OCI-LY3 (cell line): ENCODE measurements around the gene CCDC6.

ENCODE experiments used
- H2AFZ ChIP-seq: fragments of 200-600, 300-600 bp; shearing (Covaris generic); 2 replicates; pipeline ENCODE4 v1.6.0; 2014; ENCODE audit warnings: antibody characterized with exemption, low read depth, low read length
- H3K27ac ChIP-seq: fragments of 200-600, 300-600 bp; sonication (generic); 2 replicates; pipeline ENCODE4 v1.5.1; 2014; ENCODE audit warnings: mild to moderate bottlenecking, low read length, moderate library complexity, mixed read lengths
- H3K27me3 ChIP-seq: fragments of 200-600, 300-600 bp; sonication (generic); 2 replicates; pipeline ENCODE4 v1.6.1; 2014; ENCODE audit warnings: low read depth, low read length, mixed read lengths
- H3K36me3 ChIP-seq: fragments of 200-600, 300-600 bp; sonication (generic); replicated peaks from 2 replicates; pipeline ENCODE3; 2014; ENCODE audit warnings: low read depth, low read length, mixed read lengths
- H3K4me1 ChIP-seq: fragments of 300-600, 200-600 bp; sonication (generic); 2 replicates; pipeline ENCODE4 v1.6.1; 2014; ENCODE audit warnings: low read length, mixed read lengths
- H3K4me2 ChIP-seq: fragments of 200-600, 300-600 bp; sonication (generic); 2 replicates; pipeline ENCODE4 v1.6.1; 2014; ENCODE audit warnings: low read length, mixed read lengths
- H3K4me3 ChIP-seq: fragments of 300-600, 200-600 bp; sonication (generic); 2 replicates; pipeline ENCODE4 v1.5.1; 2014; ENCODE audit warnings: antibody characterized with exemption, mild to moderate bottlenecking, low read length, moderate library complexity
- H3K79me2 ChIP-seq: fragments of 300-600, 200-600 bp; shearing (Covaris generic); 2 replicates; pipeline ENCODE4 v1.6.1; 2014; ENCODE audit warnings: mild to moderate bottlenecking, low read length, mixed read lengths
- H3K9ac ChIP-seq: fragments of 300-600, 200-600 bp; shearing (Covaris generic); 2 replicates; pipeline ENCODE4 v1.6.0; 2014; ENCODE audit warnings: mild to moderate bottlenecking, low read length, moderate library complexity
- H3K9me3 ChIP-seq: fragments of 200-600, 300-600 bp; shearing (Covaris generic); 2 replicates; pipeline ENCODE4 v1.6.1; 2014; ENCODE audit warnings: low read length, mixed read lengths; ENCODE audit not compliant: insufficient read depth
- H4K20me1 ChIP-seq: fragments of 200-600, 300-600 bp; sonication (generic); 2 replicates; pipeline ENCODE4 v1.6.1; 2016; ENCODE audit warnings: low read length, mixed read lengths; ENCODE audit not compliant: insufficient read depth
- CTCF ChIP-seq: fragments of 200-600, 300-600 bp; sonication (generic); IDR thresholded peaks from 2 replicates; pipeline ENCODE4 v1.5.1; 2014; ENCODE audit warnings: antibody characterized with exemption, low read length, low read depth
- EZH2phosphoT487 ChIP-seq: fragments of 200-600 bp; shearing (Covaris generic); IDR thresholded peaks from 2 replicates; pipeline ENCODE4 v1.6.1; 2018; ENCODE audit warnings: antibody characterized with exemption, mixed run types, low read depth

Gene CCDC6

GRCh38 chr10:59773088-59773487, 133.3 kb downstream of the CCDC6 start:
- H3K4me2 ChIP-seq = no peak overlapping the region
- H3K36me3 ChIP-seq = no peaks in the 10 kb centered on the region
- H3K27ac ChIP-seq = no peak overlapping the region
- H3K9ac ChIP-seq = no peak overlapping the region
- H3K79me2 ChIP-seq = no peaks in the 10 kb centered on the region
- H3K4me1 ChIP-seq = no peaks in the 10 kb centered on the region
- no peak overlapping the region for H2AFZ ChIP-seq
- no peaks in the 10 kb centered on the region for H3K27me3 ChIP-seq
- H4K20me1 ChIP-seq = no peaks in the 10 kb centered on the region
- no peak overlapping the region for H3K4me3 ChIP-seq
- no peaks in the 10 kb centered on the region for H3K9me3 ChIP-seq
- TF ChIP-seq EZH2phosphoT487 (no peak), CTCF (no peak)

GRCh38 chr10:59771162-59771807, 135.1 kb downstream of the CCDC6 start:
- Histone ChIP-seq H3K9ac (no peak overlapping the region), H3K4me2 (no peak overlapping the region), H3K79me2 (no peaks in the 10 kb centered on the region), H3K4me1 (no peaks in the 10 kb centered on the region), H3K27ac (no peak overlapping the region), H3K36me3 (no peaks in the 10 kb centered on the region), H3K27me3 (no peaks in the 10 kb centered on the region), H4K20me1 (no peaks in the 10 kb centered on the region), H3K4me3 (no peak overlapping the region), H2AFZ (no peak overlapping the region), H3K9me3 (no peaks in the 10 kb centered on the region)
- no peak for TF ChIP-seq EZH2phosphoT487
- TF ChIP-seq CTCF = no peak

GRCh38 chr10:59770689-59771088, 135.7 kb downstream of the CCDC6 start:
- TF ChIP-seq CTCF (no peak), EZH2phosphoT487 (no peak)

GRCh38 chr10:59762505-59762904, 143.9 kb downstream of the CCDC6 start:
- no peak for TF ChIP-seq EZH2phosphoT487
- no peak for TF ChIP-seq CTCF
- no peak overlapping the region for H2AFZ ChIP-seq
- H3K9me3 ChIP-seq = no peaks in the 10 kb centered on the region
- H3K4me3 ChIP-seq = no peak overlapping the region
- no peaks in the 10 kb centered on the region for H3K27me3 ChIP-seq
- no peaks in the 10 kb centered on the region for H4K20me1 ChIP-seq
- H3K27ac ChIP-seq = no peak overlapping the region
- peaks cover 5% of the 10 kb centered on the region for H3K4me1 ChIP-seq
- no peaks in the 10 kb centered on the region for H3K79me2 ChIP-seq
- H3K4me2 ChIP-seq = no peak overlapping the region
- no peaks in the 10 kb centered on the region for H3K36me3 ChIP-seq
- no peak overlapping the region for H3K9ac ChIP-seq

More at GRCh38 chr10:59770689-59771088, 135.7 kb downstream of the CCDC6 start:
- Histone ChIP-seq H2AFZ (no peak overlapping the region), H3K27ac (no peak overlapping the region), H3K27me3 (no peaks in the 10 kb centered on the region), H3K4me3 (no peak overlapping the region), H4K20me1 (no peaks in the 10 kb centered on the region), H3K79me2 (no peaks in the 10 kb centered on the region), H3K4me2 (no peak overlapping the region), H3K9me3 (no peaks in the 10 kb centered on the region), H3K36me3 (no peaks in the 10 kb centered on the region), H3K9ac (no peak overlapping the region), H3K4me1 (no peaks in the 10 kb centered on the region)
